Measurements from ENCODE around the gene CSNK1G2.

The CSNK1G2 gene

DNA sequence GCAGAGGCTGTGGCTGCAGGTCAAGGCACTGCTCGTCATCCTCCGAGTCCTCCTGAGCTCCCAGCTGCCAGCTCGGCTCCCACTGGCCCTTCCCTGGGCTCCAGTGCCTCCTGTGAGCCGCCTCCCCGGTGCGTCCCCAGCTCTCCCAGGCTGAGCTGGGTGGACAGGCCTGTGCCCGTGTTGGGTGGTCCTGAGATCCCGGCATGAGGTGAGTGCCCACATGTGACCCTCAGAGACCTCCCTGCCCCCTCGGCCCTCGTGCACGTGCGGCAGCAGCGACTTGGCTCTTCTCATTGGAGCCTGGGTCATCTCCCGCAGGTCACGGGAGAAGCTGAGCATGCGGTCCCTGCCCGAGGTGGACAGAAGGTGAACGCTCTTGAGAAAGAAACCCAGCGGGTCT, 20.3 kb upstream of the CSNK1G2 start:
- DNase-seq: no peak

DNA sequence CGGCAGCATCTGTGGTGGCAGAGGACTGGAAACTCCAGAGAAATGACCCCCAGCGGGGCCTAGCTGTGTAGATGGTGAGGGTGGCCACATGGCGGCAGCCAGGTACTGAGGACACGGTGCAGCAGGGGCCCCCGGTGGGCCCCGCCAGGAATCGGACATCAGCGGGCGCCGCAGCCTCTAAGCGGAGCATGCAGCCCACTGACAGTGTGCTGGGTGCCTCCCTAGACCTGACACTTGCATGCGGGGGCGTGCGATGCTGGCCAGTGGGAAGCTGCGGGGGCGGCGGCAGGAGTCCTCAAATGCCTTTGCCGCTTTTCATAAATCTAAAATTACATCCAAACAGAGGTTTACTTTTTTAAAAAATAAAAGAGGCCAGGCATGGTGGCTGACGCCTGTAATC, 19.6 kb upstream of the CSNK1G2 start:
- DNase-seq: no peak

DNA sequence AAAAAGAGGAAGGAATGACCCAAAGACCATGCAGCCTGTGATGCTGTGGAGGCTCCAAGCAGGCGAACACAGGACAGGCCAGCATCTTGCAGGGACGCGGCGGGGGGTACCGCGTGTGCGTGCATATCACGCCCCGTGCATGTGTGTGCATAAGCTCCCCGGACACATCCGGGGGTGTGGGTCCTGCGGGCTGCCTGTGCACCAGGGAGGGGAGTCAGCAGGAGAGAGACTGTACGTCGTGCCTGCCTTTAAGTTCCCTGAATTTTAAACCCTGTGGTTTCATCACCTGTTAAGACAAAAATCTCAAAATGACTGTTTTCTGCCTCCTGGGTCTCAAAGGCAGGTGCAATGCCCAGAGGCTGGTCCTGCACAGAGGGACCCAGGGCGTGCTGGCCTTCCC, 19.1 kb upstream of the CSNK1G2 start:
- DNase-seq: no peak

DNA sequence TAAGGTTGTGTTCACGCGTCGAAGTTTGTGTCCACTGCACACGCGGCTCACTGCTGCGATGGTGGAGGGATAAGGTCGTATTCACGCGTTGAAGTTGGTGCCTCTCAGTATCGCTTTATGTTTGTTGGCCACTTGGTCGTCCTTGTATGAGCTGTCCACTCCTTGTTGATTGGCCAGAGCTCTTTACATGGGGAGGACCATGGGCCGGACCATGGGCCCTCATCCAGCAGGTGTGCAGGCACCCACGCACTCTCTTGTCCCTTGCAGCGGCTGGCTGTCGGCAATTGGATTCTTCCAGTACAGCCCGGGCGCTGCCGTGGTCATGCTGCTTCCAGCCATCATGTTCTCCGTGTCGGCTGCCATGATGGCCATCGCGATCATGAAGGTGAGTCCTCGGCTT, 18.2 kb upstream of the CSNK1G2 start:
- DNase-seq: no peak

DNA sequence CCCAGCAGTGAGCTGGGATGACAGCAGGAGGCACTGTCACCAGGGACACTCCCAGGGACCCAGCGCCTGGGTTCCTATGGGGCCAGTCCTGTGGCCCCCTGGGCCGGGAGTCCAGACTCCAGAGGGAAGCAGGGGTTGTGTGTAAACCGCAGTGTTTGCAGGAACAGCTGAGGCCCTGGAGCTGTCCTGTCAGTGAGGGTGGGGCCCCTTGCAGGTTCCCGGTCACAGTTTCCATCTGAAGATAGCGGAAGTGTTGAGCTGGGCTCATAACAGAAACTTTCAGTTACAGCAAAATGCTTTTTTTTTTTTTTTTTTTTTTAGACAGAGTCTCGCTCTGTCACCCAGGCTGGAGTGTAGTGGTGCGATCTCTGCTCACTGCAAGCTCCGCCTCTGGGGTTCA, 17.7 kb upstream of the CSNK1G2 start:
- no peak for DNase-seq

DNA sequence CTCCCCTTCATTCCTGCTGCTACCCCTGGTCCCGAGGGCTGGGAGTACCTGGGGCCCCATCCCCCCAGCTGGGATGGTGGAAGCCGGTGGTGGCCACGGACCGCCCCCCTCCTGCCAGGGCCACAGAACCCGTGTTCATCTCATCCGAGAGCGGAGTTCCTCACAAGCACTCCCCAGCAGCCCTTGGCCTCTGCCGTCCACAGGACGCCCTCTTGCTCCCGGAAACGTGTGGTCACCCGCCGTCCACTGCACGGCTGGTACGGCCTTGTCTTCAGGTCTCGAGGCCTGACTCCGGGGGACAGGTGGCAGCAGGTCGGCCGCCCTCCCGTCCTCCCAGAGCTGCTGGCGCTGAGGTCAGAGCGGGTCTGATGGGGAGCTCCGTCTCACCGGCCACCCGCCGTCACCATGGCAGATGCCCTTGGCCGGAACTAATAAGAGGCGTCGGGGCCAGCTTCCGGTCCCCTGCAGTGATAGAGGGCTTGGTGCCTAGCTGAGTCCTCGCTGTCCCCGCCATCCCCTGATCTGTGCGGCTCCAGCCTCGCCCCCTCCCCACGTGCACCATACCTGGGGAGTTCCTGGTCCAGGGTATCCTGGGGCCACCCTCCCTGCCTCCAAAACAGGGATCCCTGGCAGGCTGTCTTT, 16.5 kb upstream of the CSNK1G2 start:
- no peak for DNase-seq

DNA sequence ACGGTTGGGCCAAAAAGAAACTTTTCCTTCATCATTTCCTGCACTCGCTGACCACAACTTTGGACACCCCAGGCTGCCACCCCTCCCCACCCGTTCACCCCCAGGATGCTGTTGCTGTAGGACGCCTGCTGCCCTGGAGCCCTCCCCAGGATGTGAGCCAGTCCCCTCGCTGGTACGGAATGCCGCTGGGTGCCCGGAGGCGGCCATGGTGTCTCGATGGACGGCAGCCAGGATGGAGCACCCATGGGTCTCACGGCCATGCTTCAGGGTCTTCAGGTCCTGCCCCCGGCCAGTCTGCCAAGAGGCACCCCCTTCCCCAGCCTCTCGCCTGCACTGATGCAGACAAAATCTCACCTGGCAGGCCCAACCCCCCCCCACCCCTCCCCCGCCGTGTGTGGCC, 15.4 kb upstream of the CSNK1G2 start:
- DNase-seq: no peak

DNA sequence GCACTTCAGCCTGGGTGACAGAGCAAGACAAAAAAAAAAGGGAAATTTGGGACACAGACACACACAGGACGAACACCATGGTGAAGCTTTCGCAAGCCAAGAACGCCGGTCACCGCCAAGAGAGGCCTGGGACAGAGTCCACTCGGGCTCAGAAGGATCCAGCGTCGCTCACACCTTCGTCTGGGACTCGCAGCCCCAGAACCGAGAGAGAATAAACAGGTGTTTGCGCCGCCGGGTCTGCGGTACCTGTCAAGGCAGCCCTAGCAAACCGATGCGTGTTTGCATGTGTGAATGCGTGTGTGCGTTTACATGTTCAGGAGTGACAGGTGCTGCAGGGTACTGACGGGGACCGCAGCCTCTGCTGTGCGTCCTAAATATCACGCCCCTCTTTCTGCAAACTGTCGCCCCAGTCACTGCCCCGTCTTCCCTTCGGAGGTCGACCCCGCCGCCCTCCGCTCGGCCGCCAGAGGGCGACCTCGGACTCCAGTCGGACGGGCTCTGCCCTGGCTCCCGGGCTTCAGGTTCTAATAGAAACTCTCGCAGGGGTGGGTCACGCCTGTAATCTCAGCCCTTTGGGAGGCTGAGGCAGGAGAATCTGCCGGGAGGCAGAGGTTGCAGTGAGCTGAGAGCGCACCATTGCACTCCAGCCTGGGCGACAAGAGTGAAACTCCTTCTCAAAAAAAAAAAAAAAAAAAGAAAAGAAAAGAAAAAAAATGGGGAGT, 11.8 kb upstream of the CSNK1G2 start:
- DNase-seq: peak; percentile 66

DNA sequence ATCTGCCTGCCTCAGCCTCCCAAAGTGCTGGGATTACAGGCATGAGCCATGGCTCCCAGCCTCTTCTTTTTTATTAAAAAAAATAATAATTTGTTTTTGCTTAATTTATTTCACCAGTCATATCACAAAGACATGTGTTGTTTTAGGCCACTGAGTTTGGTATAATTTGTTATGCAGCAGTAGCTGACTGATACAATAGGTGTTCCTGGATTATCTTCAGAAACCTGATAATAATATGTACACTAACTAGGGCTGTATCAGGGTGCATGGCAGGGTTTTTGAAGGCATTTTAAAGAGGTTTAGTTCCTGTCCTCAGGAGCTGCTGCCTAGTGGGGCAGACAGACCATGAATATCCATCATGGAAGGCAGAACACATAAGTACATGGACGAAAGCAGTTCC, 9.5 kb upstream of the CSNK1G2 start:
- no peak for DNase-seq

DNA sequence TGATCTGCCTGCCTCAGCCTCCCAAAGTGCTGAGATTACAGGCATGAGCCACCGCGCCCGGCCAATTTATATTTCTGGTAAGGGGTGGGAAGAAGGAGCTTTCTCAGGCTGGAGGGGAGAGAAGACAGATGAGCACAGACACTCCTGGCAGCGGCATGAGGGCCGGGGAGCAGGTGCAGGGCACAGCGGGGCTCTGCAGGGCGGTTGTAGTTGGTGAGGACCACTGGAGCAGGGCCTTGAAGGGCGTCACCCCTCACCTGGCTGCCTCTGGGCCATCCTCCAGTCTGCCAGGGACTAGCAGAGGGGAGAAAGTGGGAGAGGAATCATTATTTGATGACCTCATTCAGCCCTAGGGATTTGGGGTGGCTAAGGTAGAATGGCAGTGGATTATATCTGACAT, 8.6 kb upstream of the CSNK1G2 start:
- no peak for DNase-seq

DNA sequence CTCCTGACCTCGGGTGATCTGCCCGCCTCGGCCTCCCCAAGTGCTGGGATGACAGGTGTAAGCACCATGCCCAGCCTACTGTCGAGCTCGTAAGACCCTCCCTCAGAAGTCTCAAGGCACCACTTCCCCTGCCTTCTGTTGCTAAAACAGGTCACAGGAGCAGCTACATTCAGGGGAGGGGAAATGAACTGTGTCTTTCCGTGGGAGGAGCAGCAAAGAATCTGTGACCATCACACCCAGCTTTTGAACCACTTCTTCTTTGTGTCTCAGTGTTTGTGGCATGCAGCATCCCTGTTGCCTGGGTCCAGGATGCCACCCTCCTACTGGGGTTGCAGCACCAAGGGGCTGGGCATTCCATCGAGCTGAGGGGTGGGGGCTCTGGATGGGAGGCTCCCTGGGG, 7.7 kb upstream of the CSNK1G2 start:
- no peak for DNase-seq

DNA sequence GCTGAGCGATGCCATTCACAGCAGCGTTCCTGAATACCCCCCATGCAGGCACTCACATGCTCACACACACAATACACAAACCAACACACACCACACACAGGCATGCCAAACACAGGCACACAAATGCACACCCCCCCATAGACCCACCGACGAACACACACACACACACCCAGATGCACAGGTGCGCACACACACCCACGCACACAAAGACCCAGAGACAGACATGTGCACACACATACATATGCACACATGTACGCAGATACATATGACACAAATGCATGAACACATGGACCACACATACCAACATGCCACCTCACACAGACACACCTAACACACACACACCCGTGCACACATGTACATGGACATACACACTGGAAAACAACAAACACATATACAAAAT, 7.0 kb upstream of the CSNK1G2 start:
- DNase-seq: no peak

DNA sequence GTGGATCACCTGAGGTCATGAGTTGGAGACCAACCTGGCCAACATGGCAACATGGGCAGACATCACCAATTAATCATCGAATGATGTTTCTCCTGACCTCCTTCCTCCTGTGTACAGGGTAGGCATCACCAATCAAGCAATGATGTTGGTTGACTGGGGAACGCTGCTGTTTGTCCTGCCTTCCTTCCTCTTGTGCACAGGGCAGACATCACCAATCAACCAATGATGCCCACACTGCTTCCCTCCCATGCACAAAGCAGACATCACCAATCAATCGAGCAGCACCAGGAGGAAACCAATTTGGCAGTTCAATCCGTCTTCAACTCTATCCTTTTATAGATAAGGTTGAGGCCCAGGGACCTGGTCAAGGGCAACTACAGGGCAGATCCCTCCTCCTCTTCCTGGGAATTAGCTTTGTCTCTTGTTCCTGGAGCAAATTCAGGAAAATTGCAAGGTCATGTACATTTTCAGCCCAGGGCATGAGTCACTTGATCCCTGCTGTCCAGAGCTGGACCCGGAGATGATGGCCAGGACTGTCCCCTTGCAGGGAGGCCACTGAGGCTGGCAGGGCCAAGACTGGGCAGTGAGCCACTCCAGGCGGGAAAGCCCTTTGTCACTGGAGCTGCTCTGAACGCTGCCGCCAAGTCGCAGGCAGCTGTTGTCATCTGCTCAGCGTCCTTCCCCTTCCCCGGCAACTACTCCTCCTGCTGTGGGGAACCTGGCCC, 5.3 kb upstream of the CSNK1G2 start:
- DNase-seq: no peak

DNA sequence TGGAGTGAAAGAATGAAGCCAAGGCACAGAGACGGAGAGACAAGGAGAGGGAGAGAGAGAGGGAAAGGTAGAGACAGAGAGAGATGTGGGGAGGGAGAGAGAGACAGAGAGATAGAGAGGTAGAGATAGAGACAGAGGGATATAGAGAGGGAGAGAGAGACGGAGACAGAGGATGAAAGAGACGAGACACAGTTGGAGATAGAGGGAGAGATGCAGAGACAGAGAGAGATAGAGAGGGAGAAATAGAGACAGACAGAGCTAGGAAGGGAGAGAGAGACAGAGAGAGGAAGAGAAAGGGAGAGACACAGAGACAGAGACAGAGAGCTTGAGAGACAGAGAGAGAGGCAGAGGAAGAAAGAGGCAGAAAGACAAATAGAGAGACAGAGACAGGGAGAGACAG, 4.5 kb upstream of the CSNK1G2 start:
- no peak for DNase-seq

DNA sequence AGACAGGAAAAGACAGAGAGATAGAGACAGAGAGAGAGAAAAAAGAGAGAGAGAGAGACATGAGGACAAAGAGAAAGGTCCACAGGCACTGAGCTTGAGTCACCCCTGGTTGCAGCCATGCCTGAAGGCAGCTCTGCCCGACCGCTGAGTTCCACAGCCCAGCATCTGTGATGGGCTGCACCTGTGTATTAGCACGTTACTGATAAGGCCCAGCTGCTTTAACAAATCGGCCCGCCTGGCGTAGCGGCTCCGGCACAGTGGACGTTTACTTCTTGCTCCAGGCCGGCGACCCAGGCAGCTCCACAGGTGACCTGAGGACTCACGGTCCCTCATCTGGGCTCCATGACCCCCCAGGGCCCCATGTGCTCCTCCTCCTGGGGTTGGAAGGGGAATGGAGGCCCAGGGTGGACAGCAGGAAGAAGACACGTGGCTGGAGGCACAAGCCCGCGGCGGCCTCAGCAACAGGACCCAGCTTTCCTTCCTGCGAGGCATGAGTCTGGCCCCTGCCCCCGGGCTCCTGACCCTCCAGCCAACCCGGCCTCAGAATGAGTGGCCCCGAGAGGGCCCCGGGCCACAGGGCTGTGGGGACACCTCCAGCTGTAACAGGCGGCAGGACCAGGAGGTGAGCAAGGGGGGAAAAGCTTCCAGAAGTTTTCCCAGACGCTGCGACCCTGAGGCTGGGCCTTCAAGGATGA, 3.9 kb upstream of the CSNK1G2 start:
- no peak for DNase-seq

DNA sequence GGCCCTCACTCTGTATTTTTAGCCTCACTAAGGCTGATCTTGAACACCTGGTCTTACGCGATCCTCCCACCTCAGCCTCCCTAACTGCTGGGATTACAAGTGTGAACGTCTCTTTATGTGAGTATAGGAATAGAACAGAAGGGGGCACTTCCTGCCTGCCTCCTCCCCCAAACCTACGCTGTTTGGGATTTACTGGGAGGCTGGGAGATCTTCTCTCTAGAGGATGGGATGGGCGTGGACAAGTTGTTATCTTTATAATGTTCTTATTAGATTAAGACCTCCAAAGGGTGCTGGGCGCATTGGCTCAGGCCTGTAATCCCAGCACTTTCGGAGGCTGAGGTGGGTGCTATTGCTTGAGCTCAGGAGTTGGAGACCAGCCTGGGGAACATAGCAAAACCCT, 2.9 kb upstream of the CSNK1G2 start:
- DNase-seq: no peak

DNA sequence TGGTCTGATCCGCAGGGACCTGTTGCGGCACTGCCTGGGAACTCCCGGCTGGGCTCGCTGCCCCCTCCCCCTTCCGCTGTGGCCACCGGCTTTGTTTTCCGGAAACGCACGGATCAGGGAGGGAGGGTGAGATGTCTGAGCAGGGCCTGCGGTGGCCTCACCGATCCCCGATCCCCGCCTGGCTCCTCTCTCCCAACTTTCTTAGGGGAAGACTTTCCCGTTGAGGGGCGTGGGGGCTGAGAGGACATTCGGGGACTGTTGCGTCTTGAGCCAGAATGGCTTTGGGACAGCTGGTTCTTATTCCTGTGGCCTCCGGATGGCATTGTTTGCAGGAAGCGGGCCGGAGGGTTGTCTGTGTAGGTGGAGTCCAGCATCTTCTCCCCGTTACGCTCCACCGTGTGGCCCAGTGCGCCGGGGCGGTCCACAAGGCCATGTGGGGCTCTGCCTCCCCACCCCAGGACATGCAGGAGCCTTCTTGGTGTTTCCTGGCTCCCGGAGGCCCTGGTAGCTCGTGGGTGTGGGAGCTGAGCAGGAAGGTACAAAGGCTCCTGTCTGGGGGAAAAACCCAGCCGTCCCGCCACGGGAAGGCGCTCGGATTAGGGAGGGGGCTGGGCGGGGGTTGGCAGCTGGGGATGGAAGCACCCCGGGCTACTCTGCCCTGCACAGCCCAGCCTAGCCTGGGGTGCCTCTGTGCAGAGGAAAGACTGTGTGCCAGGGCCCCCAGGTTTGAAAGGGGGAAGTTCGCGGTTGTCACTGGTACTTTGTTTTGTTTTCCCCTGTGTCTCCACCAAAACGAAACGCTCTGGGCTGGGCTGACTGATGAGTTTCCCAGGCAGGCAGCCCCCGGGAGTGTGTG, 1.3 kb downstream of the CSNK1G2 start:
- DNase-seq: peak; percentile 53

DNA sequence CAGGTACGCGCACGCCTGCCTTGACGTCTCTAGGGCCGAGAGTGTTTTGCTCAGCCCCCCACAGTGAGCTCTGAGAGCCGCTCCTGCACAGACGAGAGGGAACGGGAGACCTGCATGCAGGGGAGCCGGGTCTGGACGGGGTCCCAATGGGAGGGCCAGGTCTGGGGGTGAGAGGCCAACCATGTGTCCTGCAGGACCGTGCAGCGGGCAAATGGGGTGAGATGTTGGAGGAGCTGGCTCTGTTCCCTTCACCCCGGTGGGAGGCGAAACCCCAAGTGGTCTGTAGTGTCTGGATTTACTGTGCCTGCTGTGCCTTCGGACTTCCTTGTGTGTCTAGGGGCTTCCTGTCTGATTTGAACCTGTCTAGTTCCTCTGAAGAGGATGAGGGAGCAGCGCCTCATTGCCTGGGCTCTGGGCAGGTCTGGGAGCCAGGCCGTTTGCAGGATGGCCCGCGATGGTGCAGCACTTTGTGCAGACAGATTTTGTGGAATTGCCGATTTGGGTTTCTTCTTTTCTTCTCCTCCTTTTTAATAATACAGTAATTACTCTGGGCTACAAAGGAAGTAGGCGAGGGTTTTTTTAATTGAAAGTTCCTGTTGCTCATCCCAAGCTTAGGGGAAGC, 2.1 kb downstream of the CSNK1G2 start:
- DNase-seq: no peak

DNA sequence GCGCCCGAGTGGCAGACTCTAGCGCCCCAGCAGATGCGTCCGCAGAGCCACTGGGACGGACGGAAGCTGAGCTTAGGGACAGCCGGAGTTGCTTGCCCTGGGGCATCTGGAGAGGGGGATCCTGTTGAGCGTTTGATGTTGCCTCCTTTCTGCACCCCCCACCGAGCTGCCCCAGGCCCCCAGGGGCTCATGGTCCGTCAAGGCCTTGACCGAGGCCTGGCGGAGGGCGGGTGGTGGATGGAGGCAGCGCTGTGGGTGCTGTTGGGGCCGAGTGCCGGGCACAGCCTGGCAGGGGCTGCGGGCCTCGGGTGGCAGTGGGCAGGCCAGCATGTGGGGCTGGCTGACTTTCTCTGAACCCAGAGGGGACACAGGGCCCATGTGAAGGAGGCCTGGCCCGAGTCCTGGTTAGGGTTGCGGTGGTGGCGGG, 2.7 kb downstream of the CSNK1G2 start:
- no peak for DNase-seq

DNA sequence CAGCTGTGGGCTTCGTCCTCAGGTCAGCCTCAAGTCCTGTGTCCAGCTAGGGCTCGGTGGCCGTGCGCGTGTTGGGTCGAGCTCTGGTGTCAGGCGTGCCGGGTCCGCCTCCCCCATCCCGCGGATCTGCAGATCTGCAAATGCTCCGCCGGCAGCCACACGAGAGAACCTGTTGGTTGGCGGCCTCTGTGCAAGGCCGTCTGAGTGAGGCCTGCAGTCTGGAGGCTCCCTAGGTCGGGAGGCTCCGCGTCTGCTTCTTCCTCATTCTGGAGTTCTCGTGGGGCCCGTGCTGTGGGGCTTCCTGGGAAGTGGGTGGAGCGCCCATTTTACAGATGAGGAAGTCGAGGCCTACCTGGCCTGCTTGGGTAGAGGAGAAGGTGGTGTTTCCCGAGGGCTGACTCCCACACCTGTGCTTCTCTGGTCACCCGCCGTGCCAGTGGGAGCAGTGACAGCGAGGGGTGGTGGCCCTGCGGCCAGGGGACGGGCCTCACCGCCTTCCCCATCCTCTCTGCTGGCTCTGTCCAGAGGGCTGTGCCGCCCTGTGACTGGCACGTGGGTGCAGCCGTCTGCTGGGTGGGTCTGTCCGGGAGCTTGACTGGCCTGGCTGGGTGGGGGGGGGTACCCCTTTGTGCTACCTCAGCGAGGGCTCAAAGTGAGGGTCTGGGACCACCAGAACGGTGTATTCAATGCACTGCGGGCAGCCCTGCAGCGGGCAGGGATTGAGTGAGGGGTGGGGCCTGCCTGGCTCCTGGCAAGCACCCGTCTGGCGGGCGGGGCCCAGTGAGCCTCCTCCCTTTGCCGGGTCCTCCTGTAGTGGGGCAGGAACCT, 3.3 kb downstream of the CSNK1G2 start:
- no peak for DNase-seq

DNA sequence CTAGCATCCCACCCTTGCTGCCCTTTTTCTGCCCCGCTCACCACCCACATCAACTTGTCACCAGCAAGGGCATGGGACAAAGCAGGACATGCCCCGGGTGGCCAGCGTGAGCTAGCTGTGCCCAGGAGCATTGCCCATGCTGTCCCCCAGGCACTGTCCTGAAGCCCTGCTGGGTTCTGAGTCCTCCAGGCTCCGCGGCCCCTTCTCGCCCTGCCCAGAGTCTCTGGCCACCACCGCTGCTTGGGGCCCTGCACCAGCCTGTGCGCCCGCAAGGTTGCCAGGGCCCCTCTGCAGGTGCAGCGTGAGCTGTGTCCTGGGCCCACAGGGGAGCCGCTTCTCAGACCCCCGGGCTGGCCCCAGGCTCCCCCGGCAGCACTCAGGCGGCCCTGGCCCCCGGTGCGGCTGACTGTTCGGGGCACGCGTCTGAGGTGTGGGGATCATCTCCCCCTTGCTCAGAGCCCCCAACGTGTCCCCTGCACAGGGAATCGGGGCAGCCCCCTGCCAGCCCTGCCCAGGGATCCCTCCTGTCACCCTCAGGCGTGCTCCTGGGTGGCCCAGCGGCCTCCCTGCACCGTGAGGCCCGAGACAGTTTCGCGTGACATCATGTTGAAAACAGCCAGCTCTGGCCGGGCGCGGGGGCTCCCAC, 4.1 kb downstream of the CSNK1G2 start:
- no peak for DNase-seq
